Activated CD4-positive, alpha-beta memory T cell treated with anti-CD3 and anti-CD28 coated beads, Interleukin-2, amount 10 ng/mL, durations not matched to agents 7 days and 5 days (primary cell): ENCODE data around the gene JAKMIP1. TPM values are rescaled to one million over a fixed set of nuclear protein-coding genes. Genes with fewer than 3 reads are reported as not detected.

Source experiments
- CTCF ChIA-PET: fragments of 350-600 bp; sonication (Branson Sonifier 250); formaldehyde crosslinking; loops from one replicate; lab custom pipeline; 2021; ENCODE audit warnings: antibody characterized with exemption, inconsistent platforms; lab: Charles Lee
- POLR2A ChIA-PET: fragments of 350-600 bp; sonication (Branson Sonifier 250); formaldehyde crosslinking; loops from one replicate; lab custom pipeline; 2021; ENCODE audit warnings: antibody characterized with exemption; lab: Charles Lee
- DNase-seq: peaks from one replicate; pipeline ENCODE4 v3.0.0-alpha.2; 2020
- H3K27ac Mint-ChIP-seq: one replicate; pipeline ENCODE4 v1.8.0; 2021; ENCODE audit warnings: mild to moderate bottlenecking, mixed read lengths
- H3K27me3 Mint-ChIP-seq: one replicate; pipeline ENCODE4 v1.8.0; 2021; ENCODE audit warnings: mixed read lengths
- H3K36me3 Mint-ChIP-seq: one replicate; pipeline ENCODE4 v1.8.0; 2021; ENCODE audit warnings: low read depth, mixed read lengths
- H3K4me1 Mint-ChIP-seq: one replicate; pipeline ENCODE4 v1.8.0; 2021; ENCODE audit warnings: mixed read lengths
- H3K4me3 Mint-ChIP-seq: one replicate; pipeline ENCODE4 v1.8.0; 2021; ENCODE audit warnings: mild to moderate bottlenecking, mixed read lengths
- H3K9me3 Mint-ChIP-seq: one replicate; pipeline ENCODE4 v1.8.0; 2021; ENCODE audit warnings: mixed read lengths
- total RNA-seq, 2 experiments: library from RNA; stranded (reverse); gene quantifications; one replicate each; pipeline ENCODE4 v1.2.3, GENCODE V29; 2021

The JAKMIP1 gene
- total RNA-seq, 2 experiments from 2014 or later = 43.8 to 44.4 TPM

- H3K36me3 Mint-ChIP-seq = no peaks in the 10 kb centered on the region
- no peaks in the 10 kb centered on the region for H3K27me3 Mint-ChIP-seq
- no peaks in the 10 kb centered on the region for H3K9me3 Mint-ChIP-seq
- H3K4me1 Mint-ChIP-seq = peaks cover 18% of the 10 kb centered on the region
- CTCF ChIA-PET = no interaction called here
- no peak overlapping the region for H3K27ac Mint-ChIP-seq
- no peak overlapping the region for H3K4me3 Mint-ChIP-seq
- POLR2A ChIA-PET = no interaction called here
- DNase-seq = no peak
Observed at GRCh38 chr4:5992171-5992827, 208.1 kb downstream of the JAKMIP1 start.

GRCh38 chr4:5991405-5991804, 208.9 kb downstream of the JAKMIP1 start:
- peaks cover 13% of the 10 kb centered on the region for H3K4me1 Mint-ChIP-seq
- peaks cover 2% of the 10 kb centered on the region for H3K27me3 Mint-ChIP-seq
- CTCF ChIA-PET = no interaction called here
- POLR2A ChIA-PET = no interaction called here
- no peaks in the 10 kb centered on the region for H3K36me3 Mint-ChIP-seq
- H3K4me3 Mint-ChIP-seq = no peak overlapping the region
- DNase-seq = no peak
- no peaks in the 10 kb centered on the region for H3K9me3 Mint-ChIP-seq
- H3K27ac Mint-ChIP-seq = no peak overlapping the region

- Mint-ChIP-seq H3K36me3 (no peaks in the 10 kb centered on the region), H3K4me1 (peaks cover 5% of the 10 kb centered on the region), H3K9me3 (no peaks in the 10 kb centered on the region), H3K27me3 (peaks cover 2% of the 10 kb centered on the region), H3K27ac (no peak overlapping the region), H3K4me3 (no peak overlapping the region)
- ChIA-PET POLR2A (no interaction called here), CTCF (interaction anchor here (2.5 kb wide), 1 partner anchor 8 kb away, joined by 11 read pairs; no protein-coding TSS in a partner anchor)
- DNase-seq = no peak
Observed at GRCh38 chr4:5990446-5991160, 209.7 kb downstream of the JAKMIP1 start.

GRCh38 chr4:5989236-5990225, 210.8 kb downstream of the JAKMIP1 start:
- Mint-ChIP-seq H3K4me3 (no peak overlapping the region), H3K9me3 (peaks cover 5% of the 10 kb centered on the region), H3K36me3 (no peaks in the 10 kb centered on the region), H3K27ac (no peak overlapping the region), H3K27me3 (peaks cover 2% of the 10 kb centered on the region), H3K4me1 (no peaks in the 10 kb centered on the region)
- DNase-seq = no peak
- ChIA-PET POLR2A (no interaction called here), CTCF (interaction anchor here (2.5 kb wide), 1 partner anchor 9 kb away, joined by 11 read pairs; no protein-coding TSS in a partner anchor)

GRCh38 chr4:5988086-5988845, 212.1 kb downstream of the JAKMIP1 start:
- H3K36me3 Mint-ChIP-seq = no peaks in the 10 kb centered on the region
- peaks cover 6% of the 10 kb centered on the region for H3K27me3 Mint-ChIP-seq
- ChIA-PET POLR2A (no interaction called here), CTCF (interaction anchor here (2.5 kb wide), 1 partner anchor 11 kb away, joined by 11 read pairs; no protein-coding TSS in a partner anchor)
- peaks cover 11% of the 10 kb centered on the region for H3K9me3 Mint-ChIP-seq
- no peaks in the 10 kb centered on the region for H3K4me1 Mint-ChIP-seq
- H3K4me3 Mint-ChIP-seq = no peak overlapping the region
- H3K27ac Mint-ChIP-seq = no peak overlapping the region
- DNase-seq = no peak

- ChIA-PET CTCF (interaction anchor here (4.8 kb wide), 1 partner anchor 13 kb away, joined by 26 read pairs; no protein-coding TSS in a partner anchor), POLR2A (no interaction called here)
- no peak for DNase-seq
- H3K27ac Mint-ChIP-seq = no peak overlapping the region
- H3K4me3 Mint-ChIP-seq = no peak overlapping the region
- peaks cover 11% of the 10 kb centered on the region for H3K9me3 Mint-ChIP-seq
- H3K36me3 Mint-ChIP-seq = no peaks in the 10 kb centered on the region
- peaks cover 8% of the 10 kb centered on the region for H3K27me3 Mint-ChIP-seq
- no peaks in the 10 kb centered on the region for H3K4me1 Mint-ChIP-seq
Observed at GRCh38 chr4:5984843-5985242, 215.5 kb downstream of the JAKMIP1 start.

- H3K27ac Mint-ChIP-seq = no peak overlapping the region
- POLR2A ChIA-PET = no interaction called here
Observed at GRCh38 chr4:5982156-5982973, 218.0 kb downstream of the JAKMIP1 start.

GRCh38 chr4:5980436-5981155, 219.8 kb downstream of the JAKMIP1 start:
- Mint-ChIP-seq H3K27ac (no peak overlapping the region), H3K4me1 (no peaks in the 10 kb centered on the region), H3K9me3 (peaks cover 11% of the 10 kb centered on the region), H3K4me3 (no peak overlapping the region), H3K36me3 (no peaks in the 10 kb centered on the region), H3K27me3 (peaks cover 19% of the 10 kb centered on the region)
- no peak for DNase-seq
- ChIA-PET POLR2A (no interaction called here), CTCF (interaction anchor here (0.7 to 3.1 kb wide), 2 partner anchors 17 to 1525 kb away, joined by 3 to 11 read pairs; no protein-coding TSS in a partner anchor)

More at GRCh38 chr4:5982156-5982973, 218.0 kb downstream of the JAKMIP1 start:
- H3K36me3 Mint-ChIP-seq = no peaks in the 10 kb centered on the region
- peaks cover 21% of the 10 kb centered on the region for H3K27me3 Mint-ChIP-seq
- peaks cover 11% of the 10 kb centered on the region for H3K9me3 Mint-ChIP-seq
- CTCF ChIA-PET = interaction anchor here (0.9 to 4.8 kb wide), 2 partner anchors 16 to 96 kb away, joined by 3 to 26 read pairs; no protein-coding TSS in a partner anchor
- DNase-seq = no peak
- no peak overlapping the region for H3K4me3 Mint-ChIP-seq
- H3K4me1 Mint-ChIP-seq = no peaks in the 10 kb centered on the region

- POLR2A ChIA-PET = no interaction called here
- no peaks in the 10 kb centered on the region for H3K4me1 Mint-ChIP-seq
- H3K27me3 Mint-ChIP-seq = peaks cover 19% of the 10 kb centered on the region
- no peak for DNase-seq
- CTCF ChIA-PET = interaction anchor here (0.7 to 3.1 kb wide), 2 partner anchors 17 to 1524 kb away, joined by 3 to 11 read pairs; no protein-coding TSS in a partner anchor
- H3K36me3 Mint-ChIP-seq = no peaks in the 10 kb centered on the region
- no peak overlapping the region for H3K4me3 Mint-ChIP-seq
- H3K27ac Mint-ChIP-seq = no peak overlapping the region
- H3K9me3 Mint-ChIP-seq = peaks cover 10% of the 10 kb centered on the region
Observed at GRCh38 chr4:5979981-5980380, 220.4 kb downstream of the JAKMIP1 start.

- no peaks in the 10 kb centered on the region for H3K9me3 Mint-ChIP-seq
- no peaks in the 10 kb centered on the region for H3K36me3 Mint-ChIP-seq
- H3K27me3 Mint-ChIP-seq = peaks cover 14% of the 10 kb centered on the region
- H3K4me3 Mint-ChIP-seq = no peak overlapping the region
- ChIA-PET CTCF (interaction anchor here (0.6 kb wide), 1 partner anchor 37 kb away, joined by 3 read pairs; no protein-coding TSS in a partner anchor), POLR2A (no interaction called here)
- H3K27ac Mint-ChIP-seq = no peak overlapping the region
- DNase-seq = no peak
- H3K4me1 Mint-ChIP-seq = no peaks in the 10 kb centered on the region
Observed at GRCh38 chr4:5976921-5977320, 223.4 kb downstream of the JAKMIP1 start.

GRCh38 chr4:5976431-5976830, 223.9 kb downstream of the JAKMIP1 start:
- Mint-ChIP-seq H3K27ac (no peak overlapping the region), H3K27me3 (peaks cover 14% of the 10 kb centered on the region), H3K4me3 (no peak overlapping the region), H3K9me3 (no peaks in the 10 kb centered on the region), H3K36me3 (no peaks in the 10 kb centered on the region), H3K4me1 (no peaks in the 10 kb centered on the region)
- POLR2A ChIA-PET = no interaction called here
- DNase-seq = no peak
- CTCF ChIA-PET = interaction anchor here (0.6 kb wide), 1 partner anchor 38 kb away, joined by 3 read pairs; no protein-coding TSS in a partner anchor
